Activated CD4-positive, alpha-beta T cell treated with anti-CD3 and anti-CD28 coated beads, Interleukin-2, amount 10 ng/mL, durations not matched to agents 24 days and 14 days (primary cell): ENCODE results near the gene LINGO1. TPM values are rescaled to one million over a fixed set of nuclear protein-coding genes. Genes with fewer than 3 reads are reported as not detected.

ENCODE experiments used
- DNase-seq: peaks from one replicate; pipeline ENCODE4 v3.0.0; 2022
- H3K27ac Mint-ChIP-seq: one replicate; pipeline ENCODE4 v1.8.0; 2022; ENCODE audit warnings: mild to moderate bottlenecking, mixed read lengths
- H3K27me3 Mint-ChIP-seq: one replicate; pipeline ENCODE4 v1.8.0; 2022; ENCODE audit warnings: mixed read lengths
- H3K36me3 Mint-ChIP-seq: one replicate; pipeline ENCODE4 v1.8.0; 2022; ENCODE audit warnings: low read depth, mild to moderate bottlenecking, mixed read lengths
- H3K4me1 Mint-ChIP-seq: one replicate; pipeline ENCODE4 v1.8.0; 2021; ENCODE audit warnings: mixed read lengths
- H3K4me3 Mint-ChIP-seq: one replicate; pipeline ENCODE4 v1.8.0; 2022; ENCODE audit warnings: mild to moderate bottlenecking, moderate library complexity, mixed read lengths
- H3K9me3 Mint-ChIP-seq: one replicate; pipeline ENCODE4 v1.8.0; 2021; ENCODE audit warnings: mixed read lengths
- intact Hi-C: fragments of 100-400 bp; cut with micrococcal nuclease; formaldehyde crosslinking; loops from one replicate; pipeline ENCODE4 v1.15.1; 2023
- total RNA-seq: library from RNA; stranded (reverse); gene quantifications from 2 replicates; pipeline ENCODE4 v1.2.3, GENCODE V29; 2022

Gene LINGO1
- total RNA-seq, 1 donor from 2014 or later, result not detected

GRCh38 chr15:77596821-77597803 is 35.6 kb downstream of the LINGO1 start:
- no peaks in the 10 kb centered on the region for H3K9me3 Mint-ChIP-seq

DNA sequence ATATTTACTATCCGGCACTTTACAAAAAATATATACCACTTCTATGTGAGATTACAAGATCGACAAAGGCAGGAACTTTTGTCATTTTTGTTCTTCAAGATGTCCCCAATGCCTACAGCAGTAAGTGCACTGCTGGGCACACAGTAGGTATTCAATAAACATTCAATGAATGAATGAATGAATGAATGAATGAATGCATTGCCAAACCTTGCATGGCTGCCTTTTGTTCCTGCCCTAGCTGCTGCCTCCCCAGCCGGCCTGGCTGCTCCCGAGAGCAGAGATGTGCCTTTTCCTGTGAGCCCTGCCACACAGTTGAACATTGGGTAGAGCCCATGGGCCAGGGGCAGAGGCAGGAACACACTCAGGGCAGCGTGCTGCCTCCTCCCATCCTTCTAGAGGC is 37.5 kb downstream of the LINGO1 start:
- no peaks in the 10 kb centered on the region for H3K27me3 Mint-ChIP-seq
- no peak overlapping the region for H3K27ac Mint-ChIP-seq
- intact Hi-C loops, result loop anchor here (10.0 kb wide), 1 partner anchor 60 kb away; no protein-coding TSS in a partner anchor
- H3K4me1 Mint-ChIP-seq, result no peaks in the 10 kb centered on the region
- H3K4me3 Mint-ChIP-seq, result no peak overlapping the region
- no peaks in the 10 kb centered on the region for H3K9me3 Mint-ChIP-seq
- no peaks in the 10 kb centered on the region for H3K36me3 Mint-ChIP-seq
- DNase-seq, result no peak

More at GRCh38 chr15:77596821-77597803, 35.6 kb downstream of the LINGO1 start:
- no peaks in the 10 kb centered on the region for H3K4me1 Mint-ChIP-seq
- H3K4me3 Mint-ChIP-seq, result no peak overlapping the region
- H3K36me3 Mint-ChIP-seq, result no peaks in the 10 kb centered on the region
- H3K27ac Mint-ChIP-seq, result no peak overlapping the region
- no peak for DNase-seq
- H3K27me3 Mint-ChIP-seq, result no peaks in the 10 kb centered on the region
- intact Hi-C loops, result loop anchor here (10.0 kb wide), 1 partner anchor 58 kb away; no protein-coding TSS in a partner anchor

- intact Hi-C loops, result loop anchor here (10.0 kb wide), 1 partner anchor 62 kb away; no protein-coding TSS in a partner anchor
- no peaks in the 10 kb centered on the region for H3K9me3 Mint-ChIP-seq
- H3K27me3 Mint-ChIP-seq, result no peaks in the 10 kb centered on the region
- H3K27ac Mint-ChIP-seq, result no peak overlapping the region
- H3K4me1 Mint-ChIP-seq, result no peaks in the 10 kb centered on the region
- DNase-seq, result no peak
- H3K4me3 Mint-ChIP-seq, result no peak overlapping the region
- H3K36me3 Mint-ChIP-seq, result no peaks in the 10 kb centered on the region
These were observed 40.0 kb downstream of the LINGO1 start for GRCh38 chr15:77592758-77593157.

- H3K36me3 Mint-ChIP-seq, result no peaks in the 10 kb centered on the region
- H3K4me3 Mint-ChIP-seq, result no peak overlapping the region
- intact Hi-C loops, result loop anchor here (10.0 kb wide), 1 partner anchor 63 kb away; no protein-coding TSS in a partner anchor
- no peak for DNase-seq
- H3K9me3 Mint-ChIP-seq, result no peaks in the 10 kb centered on the region
- H3K27ac Mint-ChIP-seq, result no peak overlapping the region
- no peaks in the 10 kb centered on the region for H3K27me3 Mint-ChIP-seq
- H3K4me1 Mint-ChIP-seq, result no peaks in the 10 kb centered on the region
These were observed 40.6 kb downstream of the LINGO1 start for GRCh38 chr15:77591968-77592613.

GRCh38 chr15:77589839-77590238 is 42.9 kb downstream of the LINGO1 start:
- no peak overlapping the region for H3K4me3 Mint-ChIP-seq
- H3K4me1 Mint-ChIP-seq, result no peaks in the 10 kb centered on the region
- DNase-seq, result no peak
- H3K9me3 Mint-ChIP-seq, result no peaks in the 10 kb centered on the region
- no peaks in the 10 kb centered on the region for H3K36me3 Mint-ChIP-seq
- H3K27ac Mint-ChIP-seq, result no peak overlapping the region
- intact Hi-C loops, result loop anchor here (10.0 kb wide), 1 partner anchor 65 kb away; no protein-coding TSS in a partner anchor
- no peaks in the 10 kb centered on the region for H3K27me3 Mint-ChIP-seq

DNA sequence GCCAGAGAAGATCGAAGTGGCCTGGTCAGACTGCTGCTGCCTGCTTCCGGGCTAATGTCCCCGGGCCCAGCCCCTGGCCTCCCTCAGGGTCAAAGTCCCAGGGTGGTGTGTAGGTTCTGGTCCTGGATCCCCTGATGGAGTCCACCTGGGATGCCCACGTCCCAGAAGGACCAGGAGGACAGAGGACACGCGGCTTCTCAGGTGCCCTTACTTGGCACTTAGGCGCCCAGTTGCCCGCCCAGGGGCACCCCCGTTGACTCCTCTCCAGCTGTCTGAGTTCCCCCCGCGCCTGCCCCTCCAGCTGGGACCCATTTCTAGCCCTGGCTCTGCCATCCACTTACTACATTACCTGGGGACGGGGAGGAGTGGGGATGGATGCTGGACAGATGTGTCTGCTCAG is 44.6 kb downstream of the LINGO1 start:
- Mint-ChIP-seq H3K4me1 (no peaks in the 10 kb centered on the region), H3K27me3 (no peaks in the 10 kb centered on the region), H3K36me3 (no peaks in the 10 kb centered on the region), H3K9me3 (no peaks in the 10 kb centered on the region), H3K27ac (no peak overlapping the region), H3K4me3 (no peak overlapping the region)
- intact Hi-C loops, result no loop called here
- DNase-seq, result no peak

DNA sequence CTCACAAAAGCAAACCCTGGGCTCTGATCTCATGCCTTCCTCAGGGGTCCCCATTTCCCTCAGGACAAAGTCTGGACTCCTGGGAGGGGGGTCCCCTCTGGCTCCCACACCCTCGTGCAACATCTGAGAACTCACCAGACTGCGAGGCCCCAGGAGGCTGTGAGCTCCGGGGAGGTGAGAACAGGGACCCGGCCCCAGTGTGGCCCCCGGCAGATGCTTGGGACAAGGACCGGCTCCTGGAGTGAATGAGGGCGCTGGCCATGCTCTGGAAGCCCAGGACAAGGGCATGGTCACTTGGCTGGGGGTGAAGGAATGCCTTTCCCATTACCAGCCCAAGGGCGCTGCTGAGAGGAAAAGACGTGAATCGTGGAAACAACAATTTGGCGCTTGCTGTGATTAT is 48.0 kb downstream of the LINGO1 start:
- no peak overlapping the region for H3K27ac Mint-ChIP-seq
- H3K27me3 Mint-ChIP-seq, result no peaks in the 10 kb centered on the region
- no peaks in the 10 kb centered on the region for H3K9me3 Mint-ChIP-seq
- no peaks in the 10 kb centered on the region for H3K4me1 Mint-ChIP-seq
- no peak overlapping the region for H3K4me3 Mint-ChIP-seq
- intact Hi-C loops, result no loop called here
- H3K36me3 Mint-ChIP-seq, result no peaks in the 10 kb centered on the region
- DNase-seq, result no peak

DNA sequence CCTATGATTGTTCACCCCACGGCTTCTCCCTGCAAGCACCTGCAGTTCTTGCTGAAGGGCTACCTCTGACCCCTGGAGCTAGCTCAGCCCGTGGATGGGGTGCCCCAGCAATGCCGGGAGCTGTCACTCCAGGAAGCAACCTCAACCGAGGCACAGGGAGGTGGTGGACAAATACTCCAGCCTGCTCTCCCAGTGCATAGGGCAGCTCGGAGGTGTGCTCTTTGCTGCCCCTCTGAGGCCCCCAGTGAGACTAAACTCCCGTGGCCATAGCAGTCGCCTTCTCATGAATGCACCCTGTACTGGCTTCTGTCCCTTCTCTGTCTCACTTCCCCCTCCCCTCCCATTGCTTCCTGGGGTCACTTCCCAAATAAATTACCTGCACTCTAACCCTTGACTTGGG is 48.5 kb downstream of the LINGO1 start:
- Mint-ChIP-seq H3K27ac (no peak overlapping the region), H3K27me3 (no peaks in the 10 kb centered on the region), H3K4me1 (no peaks in the 10 kb centered on the region), H3K9me3 (no peaks in the 10 kb centered on the region), H3K36me3 (no peaks in the 10 kb centered on the region), H3K4me3 (no peak overlapping the region)
- no peak for DNase-seq
- intact Hi-C loops, result no loop called here

DNA sequence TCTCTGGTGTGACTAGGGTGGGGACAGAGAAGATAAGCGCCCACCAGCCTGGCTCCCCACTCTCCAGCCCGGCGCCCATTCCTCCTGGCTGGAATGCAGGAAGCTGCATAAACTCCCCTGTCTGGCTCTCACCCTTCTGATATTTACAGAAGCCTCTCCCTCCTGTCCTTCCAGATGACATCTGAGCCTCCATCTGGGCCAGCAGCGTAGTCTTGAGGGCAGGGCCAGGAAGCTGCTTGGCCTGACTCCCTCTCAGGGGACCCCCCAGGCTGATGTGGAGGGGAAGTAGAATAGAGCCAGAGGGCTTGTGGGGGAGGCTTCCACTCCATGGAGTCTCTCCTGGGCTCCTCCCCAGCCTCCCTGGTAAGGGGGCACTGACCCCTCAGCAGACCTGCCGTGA is 49.9 kb downstream of the LINGO1 start:
- H3K4me3 Mint-ChIP-seq, result no peak overlapping the region
- H3K36me3 Mint-ChIP-seq, result no peaks in the 10 kb centered on the region
- DNase-seq, result no peak
- no peaks in the 10 kb centered on the region for H3K9me3 Mint-ChIP-seq
- H3K27ac Mint-ChIP-seq, result no peak overlapping the region
- no peaks in the 10 kb centered on the region for H3K4me1 Mint-ChIP-seq
- intact Hi-C loops, result no loop called here
- no peaks in the 10 kb centered on the region for H3K27me3 Mint-ChIP-seq

DNA sequence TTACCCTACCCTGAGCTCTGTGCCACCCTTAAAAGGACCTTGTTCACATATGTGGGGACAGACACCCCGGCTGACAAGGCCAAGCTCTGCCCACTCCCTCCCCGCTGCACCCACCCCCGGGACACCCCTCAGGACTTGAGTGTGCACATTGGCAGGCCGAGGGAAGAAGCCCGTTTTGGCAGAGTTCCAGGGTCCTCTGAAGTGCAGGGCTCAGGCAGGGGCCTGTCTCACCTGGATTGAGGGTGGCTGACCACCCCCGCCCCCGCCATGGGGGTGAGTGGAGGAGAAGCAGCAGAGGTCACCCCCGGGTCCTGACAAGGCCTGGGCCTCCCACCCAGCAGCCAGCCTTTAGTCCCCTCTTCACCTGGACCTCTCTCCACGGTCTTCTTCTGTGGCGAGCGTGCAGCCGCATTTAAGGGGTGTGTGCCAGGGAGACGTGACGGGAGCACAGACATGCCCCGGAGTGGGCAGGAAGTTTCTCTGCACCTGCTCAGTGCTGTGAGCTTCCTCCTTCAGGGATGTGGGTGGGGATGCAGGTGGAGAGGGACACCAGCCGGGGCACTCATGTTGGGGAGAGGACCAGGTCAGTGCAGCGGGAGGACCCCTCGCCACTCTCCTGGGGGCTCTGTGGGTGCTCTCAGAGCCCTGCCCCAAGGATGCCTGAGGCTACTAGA is 50.7 kb downstream of the LINGO1 start:
- no peaks in the 10 kb centered on the region for H3K9me3 Mint-ChIP-seq
- H3K27ac Mint-ChIP-seq, result no peak overlapping the region
- no peak for DNase-seq
- no peaks in the 10 kb centered on the region for H3K36me3 Mint-ChIP-seq
- intact Hi-C loops, result no loop called here
- H3K27me3 Mint-ChIP-seq, result no peaks in the 10 kb centered on the region
- H3K4me1 Mint-ChIP-seq, result no peaks in the 10 kb centered on the region
- no peak overlapping the region for H3K4me3 Mint-ChIP-seq

- intact Hi-C loops, result no loop called here
- H3K9me3 Mint-ChIP-seq, result no peaks in the 10 kb centered on the region
- no peak for DNase-seq
- H3K4me3 Mint-ChIP-seq, result no peak overlapping the region
- H3K27me3 Mint-ChIP-seq, result no peaks in the 10 kb centered on the region
- no peaks in the 10 kb centered on the region for H3K4me1 Mint-ChIP-seq
- H3K36me3 Mint-ChIP-seq, result no peaks in the 10 kb centered on the region
- H3K27ac Mint-ChIP-seq, result no peak overlapping the region
These were observed 51.6 kb downstream of the LINGO1 start for GRCh38 chr15:77580996-77581682.

DNA sequence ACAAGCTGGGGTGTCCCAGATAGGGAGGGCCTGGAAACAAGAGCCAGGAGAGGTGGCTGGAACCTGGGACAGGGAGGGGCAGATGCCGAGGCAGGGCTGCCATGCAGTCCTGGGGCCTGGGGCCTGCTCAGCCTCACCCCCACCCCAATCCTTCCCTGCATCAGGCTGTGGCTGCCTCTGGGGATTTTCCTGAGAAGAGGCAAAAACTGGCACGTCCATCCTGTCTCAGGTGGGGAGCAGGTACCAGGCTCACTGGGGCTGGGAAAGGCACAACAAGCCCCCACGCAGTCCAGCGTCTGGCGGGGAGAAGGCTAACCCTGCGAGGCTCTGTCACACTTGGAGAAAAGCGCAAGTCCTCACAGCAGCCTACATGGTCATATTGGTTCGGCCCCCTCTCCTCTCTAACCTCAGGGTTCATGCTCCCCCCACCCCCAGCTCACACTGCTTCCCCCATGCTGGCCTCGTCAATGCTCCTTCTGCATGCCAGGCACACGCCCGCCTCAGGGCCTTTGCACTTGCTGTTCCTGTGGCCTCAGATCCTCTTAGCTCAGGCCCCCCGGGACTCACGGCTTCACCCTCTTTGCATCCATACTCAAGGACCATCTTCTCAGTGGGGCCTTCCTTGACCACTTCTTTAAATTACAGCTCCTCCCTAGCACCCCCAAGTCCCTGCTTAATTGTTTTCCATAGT is 53.1 kb downstream of the LINGO1 start:
- Mint-ChIP-seq H3K27me3 (no peaks in the 10 kb centered on the region), H3K4me1 (no peaks in the 10 kb centered on the region), H3K4me3 (no peak overlapping the region), H3K27ac (no peak overlapping the region), H3K36me3 (no peaks in the 10 kb centered on the region), H3K9me3 (no peaks in the 10 kb centered on the region)
- intact Hi-C loops, result no loop called here
- DNase-seq, result no peak
